ENCODE data around the gene CROCC2.

GRCh38 chr2:240919161-240919781, 13.1 kb downstream of the CROCC2 start:
- TF ChIP-seq, protein P1, sequence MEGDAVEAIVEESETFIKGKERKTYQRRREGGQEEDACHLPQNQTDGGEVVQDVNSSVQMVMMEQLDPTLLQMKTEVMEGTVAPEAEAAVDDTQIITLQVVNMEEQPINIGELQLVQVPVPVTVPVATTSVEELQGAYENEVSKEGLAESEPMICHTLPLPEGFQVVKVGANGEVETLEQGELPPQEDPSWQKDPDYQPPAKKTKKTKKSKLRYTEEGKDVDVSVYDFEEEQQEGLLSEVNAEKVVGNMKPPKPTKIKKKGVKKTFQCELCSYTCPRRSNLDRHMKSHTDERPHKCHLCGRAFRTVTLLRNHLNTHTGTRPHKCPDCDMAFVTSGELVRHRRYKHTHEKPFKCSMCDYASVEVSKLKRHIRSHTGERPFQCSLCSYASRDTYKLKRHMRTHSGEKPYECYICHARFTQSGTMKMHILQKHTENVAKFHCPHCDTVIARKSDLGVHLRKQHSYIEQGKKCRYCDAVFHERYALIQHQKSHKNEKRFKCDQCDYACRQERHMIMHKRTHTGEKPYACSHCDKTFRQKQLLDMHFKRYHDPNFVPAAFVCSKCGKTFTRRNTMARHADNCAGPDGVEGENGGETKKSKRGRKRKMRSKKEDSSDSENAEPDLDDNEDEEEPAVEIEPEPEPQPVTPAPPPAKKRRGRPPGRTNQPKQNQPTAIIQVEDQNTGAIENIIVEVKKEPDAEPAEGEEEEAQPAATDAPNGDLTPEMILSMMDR (IDR thresholded peaks at IDR 0.05) = no peak
- no peak for TF ChIP-seq POLR2A (IDR thresholded peaks at IDR 0.05)
- TF ChIP-seq EP300 (IDR thresholded peaks at IDR 0.05; ENCODE audit: low read depth) = no peak
